Activated T-cell treated with anti-CD3 and anti-CD28 coated beads for 48 hours (primary cell): ENCODE results near the gene ABCC6.

Experiments used
- DNase-seq: peaks from one replicate; pipeline ENCODE4 v3.0.0-alpha.2; 2020; ENCODE audit warnings: low read depth

Gene ABCC6

DNA sequence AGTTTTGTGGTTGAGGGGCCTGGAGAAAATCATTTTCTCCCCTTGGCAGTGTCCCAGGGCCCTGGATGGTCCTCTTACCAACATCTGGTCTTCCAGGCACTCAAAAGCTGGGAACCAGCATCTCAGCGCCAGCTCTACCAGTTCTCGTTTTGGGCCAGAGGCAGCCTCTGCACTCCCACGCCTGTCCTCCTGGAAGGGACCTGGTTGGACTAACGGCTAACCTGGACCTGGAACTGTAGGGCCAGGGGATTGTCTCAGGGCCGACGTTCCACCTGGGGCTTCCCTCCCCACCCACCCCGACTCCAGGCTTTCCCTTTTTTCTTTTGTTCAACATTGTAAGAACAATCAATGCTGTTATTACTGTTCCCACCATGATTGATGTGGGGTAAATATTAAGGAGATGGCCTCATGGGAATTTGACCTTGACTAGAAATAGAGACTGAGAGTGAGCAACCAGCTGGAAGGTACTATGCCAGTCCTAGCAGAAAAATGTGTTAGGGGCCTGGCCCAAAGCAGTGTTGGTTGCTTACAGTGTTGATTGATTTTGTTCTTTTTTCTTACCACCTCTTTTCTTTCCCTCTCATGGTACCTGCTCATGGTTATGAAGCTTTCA is 81.4 kb downstream of the ABCC6 start:
- DNase-seq: no peak

DNA sequence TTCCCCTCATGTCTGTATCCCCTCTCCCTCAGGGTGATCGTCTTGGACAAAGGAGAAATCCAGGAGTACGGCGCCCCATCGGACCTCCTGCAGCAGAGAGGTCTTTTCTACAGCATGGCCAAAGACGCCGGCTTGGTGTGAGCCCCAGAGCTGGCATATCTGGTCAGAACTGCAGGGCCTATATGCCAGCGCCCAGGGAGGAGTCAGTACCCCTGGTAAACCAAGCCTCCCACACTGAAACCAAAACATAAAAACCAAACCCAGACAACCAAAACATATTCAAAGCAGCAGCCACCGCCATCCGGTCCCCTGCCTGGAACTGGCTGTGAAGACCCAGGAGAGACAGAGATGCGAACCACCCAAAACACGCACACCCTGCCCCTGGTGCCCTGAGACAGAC is 82.2 kb downstream of the ABCC6 start:
- DNase-seq: no peak

DNA sequence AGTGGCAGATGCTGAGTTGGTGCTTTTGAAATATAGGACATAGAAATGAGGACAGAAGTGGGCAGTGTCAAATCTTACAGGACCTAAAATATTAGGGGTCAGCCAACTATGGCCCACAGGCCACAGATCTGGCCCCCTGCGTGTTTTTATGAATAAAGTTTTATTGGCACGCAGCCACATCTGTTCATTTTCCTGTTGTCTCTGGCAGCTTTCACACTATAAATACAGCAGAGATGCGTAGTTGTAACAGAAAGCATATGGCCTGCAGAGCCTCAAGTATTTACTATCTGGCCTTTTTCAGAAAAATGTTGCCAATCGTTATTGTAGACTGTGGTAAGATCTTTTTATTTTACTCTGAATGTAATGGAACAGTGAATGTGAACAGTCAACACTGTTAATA is 82.8 kb downstream of the ABCC6 start:
- no peak for DNase-seq

GRCh38 chr16:16139806-16140205 is 83.5 kb downstream of the ABCC6 start:
- DNase-seq: no peak

- DNase-seq: no peak
These were observed 84.2 kb downstream of the ABCC6 start for GRCh38 chr16:16139061-16139460.

DNA sequence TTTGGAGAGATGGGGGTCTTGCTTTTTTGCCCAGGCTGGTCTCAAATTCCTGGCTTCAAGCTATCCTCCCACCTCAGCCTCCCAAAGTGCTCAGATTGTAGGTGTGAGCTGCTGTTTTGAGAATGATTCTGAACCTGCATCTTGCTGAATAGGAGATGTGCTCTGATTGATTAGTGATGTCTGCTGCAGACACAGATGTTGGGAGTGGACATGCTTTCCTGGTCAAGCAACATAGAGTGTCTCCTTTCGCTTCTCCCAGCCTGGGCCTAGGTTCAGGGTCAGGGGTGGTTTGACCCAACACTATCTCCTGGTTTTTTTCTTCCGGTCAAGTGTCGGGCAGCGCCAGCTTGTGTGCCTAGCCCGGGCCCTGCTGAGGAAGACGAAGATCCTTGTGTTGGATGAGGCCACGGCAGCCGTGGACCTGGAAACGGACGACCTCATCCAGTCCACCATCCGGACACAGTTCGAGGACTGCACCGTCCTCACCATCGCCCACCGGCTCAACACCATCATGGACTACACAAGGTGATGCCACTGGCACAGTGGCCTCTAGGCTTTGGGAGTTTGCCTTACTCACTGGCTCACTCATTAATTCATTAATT is 85.2 kb downstream of the ABCC6 start:
- DNase-seq: no peak

GRCh38 chr16:16137110-16137509 is 86.2 kb downstream of the ABCC6 start:
- DNase-seq: no peak

DNA sequence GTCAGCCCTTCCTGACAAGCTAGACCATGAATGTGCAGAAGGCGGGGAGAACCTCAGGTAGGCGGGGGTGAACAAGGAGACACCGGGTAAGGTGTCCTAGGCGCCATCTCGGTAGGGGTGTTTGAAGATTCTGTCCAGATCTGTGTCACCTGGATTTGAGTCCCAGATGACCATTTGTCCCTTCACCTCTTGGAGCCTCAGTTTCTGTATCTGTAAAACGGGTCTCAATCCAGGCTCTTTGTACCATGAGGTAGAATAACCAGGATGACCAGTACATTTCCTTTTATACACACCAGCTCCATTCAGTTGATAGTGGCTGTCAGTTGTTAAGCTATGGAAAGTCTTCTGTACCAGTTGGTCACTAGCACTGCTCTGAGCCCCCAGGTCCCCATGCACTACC is 86.7 kb downstream of the ABCC6 start:
- no peak for DNase-seq

DNA sequence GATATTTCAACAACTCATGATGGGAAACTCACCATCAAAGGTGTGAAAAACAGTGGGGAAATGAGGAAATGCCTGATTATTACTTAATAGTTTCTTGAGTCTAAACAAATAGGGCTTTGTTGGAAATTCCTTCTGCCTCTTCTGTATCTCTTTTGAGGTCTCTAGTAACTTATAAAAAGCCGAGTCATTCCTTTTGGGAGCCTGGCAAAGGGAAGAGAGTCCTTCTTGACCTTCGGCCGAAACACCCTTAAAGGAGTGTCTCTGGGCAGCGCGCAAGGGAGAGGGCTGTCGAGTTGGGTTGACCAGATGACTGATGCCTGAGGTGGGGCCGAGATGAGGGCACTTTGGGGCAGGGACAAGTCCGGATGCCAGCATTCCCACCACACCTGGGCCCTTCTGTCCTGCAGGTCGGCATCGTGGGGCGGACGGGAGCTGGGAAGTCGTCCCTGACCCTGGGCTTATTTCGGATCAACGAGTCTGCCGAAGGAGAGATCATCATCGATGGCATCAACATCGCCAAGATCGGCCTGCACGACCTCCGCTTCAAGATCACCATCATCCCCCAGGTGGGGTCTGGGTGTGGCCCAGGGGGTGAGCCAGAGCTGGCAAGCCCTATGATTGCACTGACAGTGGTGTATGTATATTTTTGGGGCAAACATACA is 89.2 kb downstream of the ABCC6 start:
- DNase-seq: no peak

DNA sequence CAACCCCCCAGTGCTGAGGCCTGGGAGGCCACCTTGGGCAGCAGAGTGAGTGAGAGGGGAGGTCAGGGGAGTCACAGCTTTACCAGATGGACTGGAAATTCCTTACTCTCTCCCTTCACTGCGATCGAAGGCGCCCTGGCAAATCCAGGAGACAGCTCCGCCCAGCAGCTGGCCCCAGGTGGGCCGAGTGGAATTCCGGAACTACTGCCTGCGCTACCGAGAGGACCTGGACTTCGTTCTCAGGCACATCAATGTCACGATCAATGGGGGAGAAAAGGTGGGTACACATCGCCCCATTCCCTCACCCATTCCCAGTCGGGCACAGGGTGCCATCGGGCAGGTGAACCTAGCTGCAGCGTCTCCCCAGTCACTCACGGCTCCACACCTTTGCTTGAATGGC is 91.6 kb downstream of the ABCC6 start:
- no peak for DNase-seq

DNA sequence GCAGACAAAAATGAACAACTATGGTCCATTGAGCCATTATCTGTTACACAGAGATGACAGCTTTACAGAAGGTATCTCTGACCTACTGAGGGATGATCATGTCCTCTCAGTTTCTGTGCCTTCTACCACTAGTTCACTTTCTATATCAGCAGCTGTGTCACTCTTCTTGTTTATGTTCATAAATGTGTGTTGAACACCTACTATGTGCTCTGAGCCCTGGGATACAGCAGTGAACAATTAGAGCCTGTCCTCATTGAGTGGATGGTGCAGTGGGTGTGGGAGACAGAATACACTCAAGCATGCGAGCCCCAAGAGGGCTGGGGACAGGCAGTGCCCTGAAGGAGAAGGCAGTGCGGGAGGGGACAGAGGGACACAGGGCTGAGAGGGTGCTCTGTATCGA is 92.1 kb downstream of the ABCC6 start:
- DNase-seq: no peak

DNA sequence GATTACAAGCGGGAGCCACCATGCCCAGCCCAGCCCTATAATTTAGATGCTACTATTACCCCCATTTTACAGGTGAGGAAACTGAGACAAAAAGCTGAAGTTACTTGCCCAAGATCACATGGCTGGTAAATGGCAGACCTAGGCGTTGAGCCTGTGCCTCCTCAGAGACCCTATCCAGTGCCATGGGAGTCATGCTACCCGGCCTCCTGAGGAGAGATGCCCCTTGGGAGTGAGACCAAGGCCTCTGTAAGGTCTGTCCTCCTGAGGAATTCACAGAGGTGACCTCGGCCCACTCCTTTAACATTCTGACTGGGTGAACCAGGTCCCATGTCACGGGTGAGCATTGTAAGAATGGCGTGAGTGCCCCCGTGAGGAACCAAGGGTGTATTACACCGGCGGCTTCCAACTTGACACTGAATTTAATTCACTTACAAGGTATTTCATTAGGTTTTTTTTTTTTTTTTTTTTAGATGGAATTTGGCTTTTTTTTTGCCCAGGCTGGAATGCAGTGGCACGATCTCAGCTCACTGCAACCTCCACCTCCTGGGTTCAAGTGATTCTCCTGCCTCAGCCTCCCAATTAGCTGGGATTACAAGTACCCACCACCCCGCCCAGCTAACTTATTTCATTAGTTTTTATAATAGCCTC is 95.7 kb downstream of the ABCC6 start:
- DNase-seq: peak; percentile 51

- DNase-seq: no peak
These were observed 96.4 kb downstream of the ABCC6 start for GRCh38 chr16:16126896-16127295.

- DNase-seq: no peak
These were observed 98.3 kb downstream of the ABCC6 start for GRCh38 chr16:16124974-16125373.

DNA sequence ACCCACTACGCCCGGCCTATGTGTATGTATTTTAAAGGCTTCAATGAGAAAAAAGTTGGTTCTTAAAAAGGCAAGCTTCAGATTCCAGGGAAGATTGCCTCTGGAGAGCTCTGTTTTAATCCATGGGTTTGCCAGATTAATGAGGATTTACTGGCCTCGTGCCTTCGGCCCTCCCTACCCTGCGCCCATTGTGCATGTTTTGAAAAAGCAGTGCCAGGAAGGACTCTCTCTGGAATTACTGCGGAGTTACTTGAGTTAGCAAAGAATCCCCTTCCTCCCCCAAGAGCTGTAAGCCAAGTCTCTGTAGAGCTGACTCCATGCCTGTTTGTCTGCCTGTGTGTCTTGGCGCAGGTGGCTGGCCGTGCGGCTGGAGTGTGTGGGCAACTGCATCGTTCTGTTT is 98.9 kb downstream of the ABCC6 start:
- no peak for DNase-seq

DNA sequence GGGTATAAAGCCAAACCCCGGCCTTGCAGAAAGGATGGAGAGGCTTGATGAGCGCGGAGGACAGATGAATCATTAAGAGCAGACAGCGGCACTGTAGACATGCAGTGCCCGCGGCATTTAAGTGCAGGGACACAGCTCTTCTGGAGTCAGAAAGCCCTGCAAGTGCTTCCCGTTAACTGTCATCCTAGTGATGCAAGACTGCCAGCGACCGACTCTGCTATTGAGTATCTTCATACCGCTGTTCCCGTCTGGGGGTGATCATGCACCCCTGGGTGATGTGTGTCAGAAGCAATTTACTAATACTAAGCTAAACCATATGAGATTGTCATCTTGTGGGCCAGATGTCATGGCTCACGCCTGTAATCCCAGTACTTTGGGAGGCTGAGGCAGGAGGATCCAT is 101.0 kb downstream of the ABCC6 start:
- no peak for DNase-seq

DNA sequence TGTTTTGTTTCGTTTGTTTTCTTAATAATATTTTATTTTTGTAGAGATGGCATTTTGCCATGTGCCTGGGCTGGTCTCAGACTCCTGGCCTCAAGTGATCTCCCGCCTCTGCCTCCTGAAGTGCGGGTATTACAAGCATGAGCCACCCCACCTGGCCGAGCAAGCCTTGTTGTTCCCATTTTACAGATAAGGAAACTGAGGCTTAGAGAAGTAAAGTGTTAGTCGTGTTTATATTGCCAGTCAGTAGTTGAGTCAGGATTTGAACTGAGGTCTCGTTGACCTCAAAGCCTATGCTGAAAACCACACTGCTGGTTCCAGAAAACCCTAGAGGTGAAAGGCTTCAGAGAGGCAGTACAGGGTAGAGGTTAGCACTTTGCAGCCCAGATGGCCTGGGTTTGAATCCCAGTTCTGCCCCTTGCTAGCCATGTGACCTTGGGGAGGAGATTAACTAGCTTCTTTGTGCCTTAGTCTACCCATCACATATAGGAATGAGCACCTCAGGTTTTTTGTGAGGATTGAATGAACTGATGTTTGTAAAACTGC is 102.0 kb downstream of the ABCC6 start:
- no peak for DNase-seq

DNA sequence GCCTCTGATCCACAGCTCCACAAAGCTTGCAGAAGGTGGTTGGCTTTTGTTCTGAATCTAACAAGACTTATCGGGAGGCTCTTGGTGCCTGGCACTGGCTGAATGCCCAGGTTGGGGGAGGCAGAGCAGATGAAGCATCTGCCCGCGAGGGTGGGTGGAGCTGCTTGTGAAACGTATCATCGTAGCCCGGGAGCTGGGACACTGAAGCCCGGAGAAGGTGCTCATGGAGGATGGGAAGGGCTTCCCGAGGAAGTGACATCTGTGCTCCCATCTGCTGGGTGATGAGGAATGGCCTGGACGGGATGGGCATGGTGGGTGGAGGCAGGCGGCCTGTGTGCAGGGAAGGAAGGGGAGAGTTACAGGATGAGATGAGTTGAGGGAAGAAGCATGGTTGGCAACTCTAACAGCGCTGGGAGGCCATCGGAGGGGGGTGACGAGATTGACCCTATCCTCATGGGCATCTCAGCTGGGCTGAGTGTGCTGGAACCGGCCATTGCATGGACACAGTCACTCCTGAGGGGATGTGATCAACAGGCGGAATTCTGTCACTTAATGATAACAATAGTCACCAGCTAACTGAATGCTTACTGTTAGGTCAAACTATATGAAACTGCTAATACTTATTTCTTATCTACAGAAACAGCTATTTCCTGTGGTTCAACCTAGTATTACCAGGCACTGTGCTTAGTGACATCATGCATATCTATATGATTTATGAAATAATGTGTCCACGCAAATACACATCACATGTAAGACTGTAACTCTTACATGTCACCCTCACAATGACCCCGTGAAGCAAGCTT is 102.7 kb downstream of the ABCC6 start:
- DNase-seq: no peak

- DNase-seq: no peak
These were observed 103.3 kb downstream of the ABCC6 start for GRCh38 chr16:16120044-16120381.

GRCh38 chr16:16118337-16118736 is 105.0 kb downstream of the ABCC6 start:
- no peak for DNase-seq

- DNase-seq: no peak
These were observed 106.5 kb downstream of the ABCC6 start for GRCh38 chr16:16116841-16117240.

GRCh38 chr16:16113076-16113475 is 110.2 kb downstream of the ABCC6 start:
- DNase-seq: no peak
